SU-DHL-6 (cell line): ENCODE results near the gene CYP2W1.

Source experiments
- CTCF ChIP-seq: fragments of 200-600 bp; sonication (generic); IDR thresholded peaks from one replicate; pipeline ENCODE4 v1.5.1; 2017; ENCODE audit warnings: antibody characterized with exemption, mild to moderate bottlenecking, low read length, moderate library complexity; ENCODE audit not compliant: insufficient read depth, poor library complexity, severe bottlenecking
- EZH2phosphoT487 ChIP-seq: fragments of 200-600 bp; sonication (generic), shearing (Covaris generic); conservative IDR thresholded peaks from 2 replicates; pipeline ENCODE4 v1.6.1; 2018; ENCODE audit warnings: mild to moderate bottlenecking, antibody characterized with exemption, low read length, moderate library complexity, mixed read lengths

GRCh38 chr7:996079-996872, 13.3 kb downstream of the CYP2W1 start:
- TF ChIP-seq CTCF (no peak), EZH2phosphoT487 (no peak)
